ENCODE data around the gene TTC3. TPM values are rescaled to one million over a fixed set of nuclear protein-coding genes. Genes with fewer than 3 reads are reported as not detected.

The TTC3 gene
- total and polyA plus RNA-seq, 10 of the 15 experiments (the other 5 are each of a cell fraction or from before 2014, with no cell fraction given): 23.1 to 94.9 (median 72.7) TPM

DNA sequence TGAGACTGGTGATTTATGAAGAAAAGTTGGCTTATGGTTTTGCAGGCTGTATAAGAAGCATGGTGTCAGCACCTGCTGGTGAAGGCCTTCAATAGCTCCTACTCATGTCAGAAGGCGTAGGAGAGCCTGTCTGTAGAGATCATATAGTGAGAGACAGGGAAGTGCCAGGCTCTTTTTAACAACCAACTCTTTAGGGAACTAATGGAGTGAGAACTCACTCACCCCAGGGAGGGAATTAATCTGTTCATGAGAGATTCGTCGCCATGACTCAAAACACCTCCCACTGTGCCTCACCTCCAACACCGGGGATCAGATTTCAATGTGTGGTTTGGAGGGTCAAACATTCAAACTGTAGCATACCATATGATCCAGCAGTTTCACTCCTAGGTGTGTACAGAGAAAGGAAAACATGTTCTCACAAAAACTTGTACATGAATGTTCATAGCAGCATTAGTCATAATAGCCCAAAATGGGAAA lies 72.6 kb downstream of the TTC3 start:
- ChIA-PET RAD21 (ENCODE audit: unreplicated experiment) (interaction anchor here (0.6 kb wide), 1 partner anchor 381 kb away, joined by 3 read pairs; no protein-coding TSS in a partner anchor), CTCF (no interaction called here), POLR2A (no interaction called here), SMC1A (ENCODE audit: uncharacterized antibody, unreplicated experiment) (interaction anchor here (0.8 to 1.5 kb wide), 3 partner anchors 20 to 136 kb away, joined by 3 read pairs; no protein-coding TSS in a partner anchor)
- Histone ChIP-seq H3K4me2 (ENCODE audit: control insufficient read depth, insufficient read depth) (no peak overlapping the region), H3K36me3 (ENCODE audit: control insufficient read depth in 2 of 2, insufficient read depth in 2 of 2, low read length in 1 of 2) (peaks cover 3 to 6% of the 10 kb centered on the region in 2 experiments; a peak in 3 of 4 replicates), H3K4me3 (no peak overlapping the region), H3K27ac (ENCODE audit: control insufficient read depth, insufficient read depth) (no peak overlapping the region), H3K27me3 (replicated peaks in 1 of 2; ENCODE audit: control insufficient read depth in 2 of 2, insufficient read depth in 2 of 2, low read length in 1 of 2) (no peaks in the 10 kb centered on the region), H3K79me2 (ENCODE audit: control insufficient read depth, insufficient read depth, low read length) (no peaks in the 10 kb centered on the region), H3K4me1 (ENCODE audit: control insufficient read depth, insufficient read depth, low read length) (no peaks in the 10 kb centered on the region), H4K20me1 (ENCODE audit: control insufficient read depth, insufficient read depth) (no peaks in the 10 kb centered on the region), H3K9ac (ENCODE audit: control insufficient read depth, insufficient read depth, low read length) (no peak overlapping the region), H2AFZ (ENCODE audit: control insufficient read depth, low read depth, low read length) (no peak overlapping the region), H3K9me3 (replicated peaks; ENCODE audit: control insufficient read depth, insufficient read depth, low read length) (no peaks in the 10 kb centered on the region)
- intact Hi-C loops (cut with micrococcal nuclease; ENCODE audit: unreplicated experiment): no loop called here
- in situ Hi-C loops (cut with MboI): no loop called here
- no TSS peak for BruUV-seq (replicated peaks)
- ATAC-seq (no peak), FAIRE-seq (no peak), DNase-seq (ENCODE audit: low read depth, low spot score) (no peak)
- 31% methylated on average over 4 of the region's 4 CpGs for WGBS (ENCODE audit: insufficient coverage, insufficient replicate concordance, low lambda C conversion rate, missing lambda C conversion rate)
- TF ChIP-seq KAT2A (conservative IDR thresholded peaks at IDR 0.05; ENCODE audit: control insufficient read depth, low read depth, low read length) (no peak), CHD1 (IDR thresholded peaks at IDR 0.05; ENCODE audit: low read depth, low read length) (no peak), ZNF24 (IDR thresholded peaks at IDR 0.05) (no peak), ASH2L (IDR thresholded peaks at IDR 0.05; ENCODE audit: borderline replicate concordance, low read depth) (no peak), KLF5 (IDR thresholded peaks at IDR 0.05; ENCODE audit: partially characterized antibody) (no peak), BHLHE40 (IDR thresholded peaks at IDR 0.05; ENCODE audit: borderline replicate concordance in 1 of 2, low read depth in 2 of 2, low read length in 1 of 2) (no peak), EP300 (IDR thresholded peaks at IDR 0.05; ENCODE audit: borderline replicate concordance in 1 of 2, control insufficient read depth in 1 of 2, low read depth in 2 of 2, low read length in 2 of 2) (no peak), EGR1 (IDR thresholded peaks at IDR 0.05; ENCODE audit: borderline replicate concordance in 1 of 2, low read depth in 2 of 2, low read length in 2 of 2) (no peak), CREB1 (IDR thresholded peaks at IDR 0.05; ENCODE audit: low read depth) (no peak)
- TF ChIP-seq, protein P1, sequence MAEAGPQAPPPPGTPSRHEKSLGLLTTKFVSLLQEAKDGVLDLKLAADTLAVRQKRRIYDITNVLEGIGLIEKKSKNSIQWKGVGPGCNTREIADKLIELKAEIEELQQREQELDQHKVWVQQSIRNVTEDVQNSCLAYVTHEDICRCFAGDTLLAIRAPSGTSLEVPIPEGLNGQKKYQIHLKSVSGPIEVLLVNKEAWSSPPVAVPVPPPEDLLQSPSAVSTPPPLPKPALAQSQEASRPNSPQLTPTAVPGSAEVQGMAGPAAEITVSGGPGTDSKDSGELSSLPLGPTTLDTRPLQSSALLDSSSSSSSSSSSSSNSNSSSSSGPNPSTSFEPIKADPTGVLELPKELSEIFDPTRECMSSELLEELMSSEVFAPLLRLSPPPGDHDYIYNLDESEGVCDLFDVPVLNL (IDR thresholded peaks at IDR 0.05; ENCODE audit: low read depth, low read length): no peak

All from GM12878 (cell line).